Neural progenitor cell (in vitro differentiated cells): ENCODE data around the gene ACOT13. TPM values are rescaled to one million over a fixed set of nuclear protein-coding genes. Genes with fewer than 3 reads are reported as not detected.
"Not testable (repeated sequence)": the region's sequence is repeated elsewhere in the genome, so short reads cannot be mapped to it uniquely, and the experiment has no call there.

Experiments used
- DNase-seq: peaks from one replicate; pipeline ENCODE4 v3.0.0-alpha.2; 2016; ENCODE audit warnings: low spot score
- H2AFZ ChIP-seq: fragments of 200-600 bp; sonication (generic); replicated peaks from 2 replicates; pipeline ENCODE4 v1.6.1; 2016; ENCODE audit warnings: antibody characterized with exemption
- H3F3A ChIP-seq: fragments of 200-600 bp; sonication (generic); 2 replicates; pipeline ENCODE4 v1.6.1; 2016; ENCODE audit warnings: antibody characterized with exemption, low read depth
- H3K27ac ChIP-seq: fragments of 200-600 bp; sonication (generic); 2 replicates; pipeline ENCODE4 v1.5.1; 2016; ENCODE audit warnings: mild to moderate bottlenecking
- H3K27me3 ChIP-seq: fragments of 200-600 bp; sonication (generic); 2 replicates; pipeline ENCODE4 v1.6.1; 2016; ENCODE audit warnings: mild to moderate bottlenecking, moderate library complexity
- H3K36me3 ChIP-seq: fragments of 200-600 bp; sonication (generic); 2 replicates; pipeline ENCODE4 v1.5.1; 2016
- H3K4me1 ChIP-seq: fragments of 200-600 bp; sonication (generic); 2 replicates; pipeline ENCODE4 v1.6.1; 2016; ENCODE audit warnings: mixed run types
- H3K4me2 ChIP-seq: fragments of 200-600 bp; sonication (generic); 2 replicates; pipeline ENCODE4 v1.6.1; 2016
- H3K4me3 ChIP-seq: fragments of 200-600 bp; sonication (generic); 2 replicates; pipeline ENCODE4 v1.5.1; 2016
- H3K79me2 ChIP-seq: fragments of 200-600 bp; sonication (generic); 2 replicates; pipeline ENCODE4 v1.6.1; 2016; ENCODE audit warnings: low read depth
- H3K9ac ChIP-seq: fragments of 200-600 bp; sonication (generic); 2 replicates; pipeline ENCODE4 v1.6.1; 2016
- H3K9me3 ChIP-seq: fragments of 200-600 bp; sonication (generic); 2 replicates; pipeline ENCODE4 v1.5.1; 2016; ENCODE audit warnings: low read depth
- H4K20me1 ChIP-seq: fragments of 200-600 bp; sonication (generic); 2 replicates; pipeline ENCODE4 v1.6.1; 2016; ENCODE audit warnings: low read depth
- H3K27ac Mint-ChIP-seq: 3 replicates; pipeline ENCODE4 v1.8.0; 2021; ENCODE audit warnings: mixed read lengths
- H3K27me3 Mint-ChIP-seq: 2 replicates; pipeline ENCODE4 v1.8.0; 2022; ENCODE audit warnings: low read depth, mild to moderate bottlenecking, inconsistent platforms, moderate library complexity, mixed read lengths; ENCODE audit not compliant: insufficient read depth
- H3K36me3 Mint-ChIP-seq: 3 replicates; pipeline ENCODE4 v1.8.0; 2021; ENCODE audit warnings: mixed read lengths
- H3K4me1 Mint-ChIP-seq: 3 replicates; pipeline ENCODE4 v1.8.0; 2021; ENCODE audit warnings: mixed read lengths
- H3K4me3 Mint-ChIP-seq: 3 replicates; pipeline ENCODE4 v1.8.0; 2021; ENCODE audit warnings: mild to moderate bottlenecking, moderate library complexity, mixed read lengths
- H3K9me3 Mint-ChIP-seq: 3 replicates; pipeline ENCODE4 v1.8.0; 2020; ENCODE audit warnings: mixed read lengths
- CTCF ChIP-seq: fragments of 200-600 bp; sonication (generic); IDR thresholded peaks from 2 replicates; pipeline ENCODE4 v1.5.1; 2017; ENCODE audit warnings: antibody characterized with exemption, mild to moderate bottlenecking
- EZH2 ChIP-seq: fragments of 200-600 bp; sonication (generic); IDR thresholded peaks from 2 replicates; pipeline ENCODE4 v1.6.1; 2017; ENCODE audit warnings: antibody characterized with exemption, mild to moderate bottlenecking, moderate library complexity
- EZH2phosphoT487 ChIP-seq: fragments of 200-600 bp; sonication (generic); IDR thresholded peaks from 2 replicates; pipeline ENCODE4 v1.6.1; 2017; ENCODE audit warnings: antibody characterized with exemption
- total RNA-seq: library from RNA; depleted of rRNA; stranded (reverse); fragments of >200 nt; gene quantifications from 2 replicates; pipeline ENCODE4 v1.2.3, GENCODE V29; 2015; ENCODE audit warnings: low replicate concordance

ACOT13 gene
- total RNA-seq, 1 donor from 2014 or later, result 12.0 TPM

DNA sequence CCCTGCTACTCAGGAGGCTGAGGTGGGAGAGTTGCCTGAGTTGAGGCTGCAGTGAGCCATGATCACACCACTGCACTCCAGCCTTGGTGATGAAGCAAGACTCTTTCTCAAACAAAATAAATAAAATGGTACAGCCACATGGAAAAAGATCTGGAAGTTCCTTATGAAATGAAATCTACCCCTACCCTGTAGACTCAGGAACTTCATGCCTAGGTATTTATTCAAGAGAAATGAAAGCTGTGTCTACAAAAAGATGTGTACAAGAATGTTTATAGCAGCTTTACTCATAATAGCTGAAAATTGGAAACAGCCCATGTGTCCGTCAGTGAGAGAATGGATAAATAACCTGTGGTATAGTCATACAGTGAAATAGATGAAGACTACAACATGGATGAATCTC, 67.3 kb downstream of the ACOT13 start:
- peaks cover 4% of the 10 kb centered on the region for H3K36me3 Mint-ChIP-seq
- H3K36me3 ChIP-seq, result no peaks in the 10 kb centered on the region
- DNase-seq, result no peak
- H3K9ac ChIP-seq, result no peak overlapping the region
- no peaks in the 10 kb centered on the region for H3K4me1 Mint-ChIP-seq
- no peak overlapping the region for H3K27ac Mint-ChIP-seq
- no peaks in the 10 kb centered on the region for H3K79me2 ChIP-seq
- no peak overlapping the region for H2AFZ ChIP-seq
- H3K4me2 ChIP-seq, result no peak overlapping the region
- no peak for TF ChIP-seq EZH2phosphoT487
- TF ChIP-seq CTCF, result no peak
- TF ChIP-seq EZH2, result no peak
- H3K27me3 ChIP-seq, result no peaks in the 10 kb centered on the region
- H3K4me1 ChIP-seq, result no peaks in the 10 kb centered on the region
- H3K4me3 Mint-ChIP-seq, result no peak overlapping the region
- no peak overlapping the region for H3K27ac ChIP-seq
- H3K27me3 Mint-ChIP-seq, result peaks cover 3% of the 10 kb centered on the region
- peaks cover 26% of the 10 kb centered on the region for H3K9me3 Mint-ChIP-seq
- H3K4me3 ChIP-seq, result no peak overlapping the region
- H3F3A ChIP-seq, result no peaks in the 10 kb centered on the region
- H3K9me3 ChIP-seq, result peaks cover 9% of the 10 kb centered on the region
- no peaks in the 10 kb centered on the region for H4K20me1 ChIP-seq

DNA sequence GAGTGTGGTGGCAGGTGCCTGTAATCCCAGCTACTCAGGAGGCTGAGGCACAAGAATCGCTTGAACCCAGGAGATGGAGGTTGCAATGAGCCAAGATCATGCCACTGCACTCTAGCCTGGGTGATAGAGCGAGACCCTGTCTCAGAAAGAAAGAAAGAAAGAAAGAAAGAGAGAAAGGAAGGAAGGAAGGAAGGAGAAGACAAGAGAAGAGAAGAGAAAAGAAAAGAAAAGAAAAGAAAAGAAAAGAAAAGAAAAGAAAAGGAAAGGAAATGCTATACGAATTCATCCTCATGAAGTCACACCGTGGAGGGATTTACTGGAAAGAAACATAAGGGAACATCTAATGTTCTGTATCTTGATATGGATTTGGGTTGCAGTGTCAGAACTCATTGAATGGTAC, 67.8 kb downstream of the ACOT13 start:
- not testable (repeated sequence) for H4K20me1 ChIP-seq, H3K27ac ChIP-seq, H3K27me3 Mint-ChIP-seq, H3K27me3 ChIP-seq, H3K36me3 Mint-ChIP-seq, H3K9me3 ChIP-seq, H3K27ac Mint-ChIP-seq, H3K36me3 ChIP-seq, DNase-seq, H3K4me1 ChIP-seq, H3K4me3 Mint-ChIP-seq, H3K4me1 Mint-ChIP-seq, H2AFZ ChIP-seq, H3K4me3 ChIP-seq, H3K4me2 ChIP-seq, H3K79me2 ChIP-seq, H3F3A ChIP-seq, H3K9ac ChIP-seq
- peaks cover 23% of the 10 kb centered on the region for H3K9me3 Mint-ChIP-seq

DNA sequence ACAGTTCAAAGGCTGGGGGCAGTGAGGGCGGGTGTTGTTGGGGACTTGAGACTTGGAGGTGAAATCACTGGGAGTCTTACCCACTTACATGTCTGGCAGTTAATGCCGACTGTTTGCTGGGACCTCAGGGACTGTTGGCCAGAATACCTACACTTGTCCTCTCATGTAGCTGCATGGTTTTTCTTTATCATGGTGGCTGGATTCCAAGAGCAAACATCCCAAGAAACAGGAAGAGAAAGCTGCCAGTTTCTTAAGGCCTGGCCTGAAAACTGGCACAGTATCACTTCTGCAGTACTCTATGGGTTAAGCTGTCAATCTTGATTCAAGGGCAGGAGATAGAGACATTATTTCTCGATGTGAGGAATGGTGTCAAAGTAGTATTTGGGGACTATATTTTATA, 71.9 kb downstream of the ACOT13 start:
- no peak overlapping the region for H3K27ac Mint-ChIP-seq

GRCh38 chr6:24740861-24741260, 74.0 kb downstream of the ACOT13 start:
- H3F3A ChIP-seq, result no peaks in the 10 kb centered on the region
- H3K79me2 ChIP-seq, result no peaks in the 10 kb centered on the region
- no peak overlapping the region for H2AFZ ChIP-seq
- H3K9ac ChIP-seq, result no peak overlapping the region
- H4K20me1 ChIP-seq, result no peaks in the 10 kb centered on the region
- H3K27ac Mint-ChIP-seq, result no peak overlapping the region
- no peaks in the 10 kb centered on the region for H3K36me3 ChIP-seq
- H3K4me1 Mint-ChIP-seq, result no peaks in the 10 kb centered on the region
- H3K36me3 Mint-ChIP-seq, result no peaks in the 10 kb centered on the region
- no peaks in the 10 kb centered on the region for H3K4me1 ChIP-seq
- no peak overlapping the region for H3K27ac ChIP-seq
- no peaks in the 10 kb centered on the region for H3K27me3 ChIP-seq
- no peak for DNase-seq
- H3K4me3 ChIP-seq, result no peak overlapping the region
- no peak for TF ChIP-seq EZH2phosphoT487
- TF ChIP-seq EZH2, result no peak
- no peak for TF ChIP-seq CTCF
- H3K9me3 ChIP-seq, result no peaks in the 10 kb centered on the region
- H3K9me3 Mint-ChIP-seq, result peaks cover 2% of the 10 kb centered on the region
- H3K4me2 ChIP-seq, result no peak overlapping the region
- no peak overlapping the region for H3K4me3 Mint-ChIP-seq
- no peaks in the 10 kb centered on the region for H3K27me3 Mint-ChIP-seq

More for the DNA sequence above, 71.9 kb downstream of the ACOT13 start:
- H3K4me1 ChIP-seq, result no peaks in the 10 kb centered on the region
- H3K27me3 ChIP-seq, result no peaks in the 10 kb centered on the region
- H3K27ac ChIP-seq, result no peak overlapping the region
- Mint-ChIP-seq H3K9me3 (no peaks in the 10 kb centered on the region), H3K36me3 (no peaks in the 10 kb centered on the region), H3K4me1 (no peaks in the 10 kb centered on the region), H3K27me3 (peaks cover under 1% of the 10 kb centered on the region), H3K4me3 (no peak overlapping the region)
- DNase-seq, result no peak
- no peaks in the 10 kb centered on the region for H3F3A ChIP-seq
- H4K20me1 ChIP-seq, result no peaks in the 10 kb centered on the region
- H3K9ac ChIP-seq, result no peak overlapping the region
- no peak overlapping the region for H3K4me3 ChIP-seq
- no peak overlapping the region for H2AFZ ChIP-seq
- TF ChIP-seq EZH2 (no peak), CTCF (no peak)
- no peaks in the 10 kb centered on the region for H3K36me3 ChIP-seq
- no peaks in the 10 kb centered on the region for H3K79me2 ChIP-seq
- no peaks in the 10 kb centered on the region for H3K9me3 ChIP-seq
- no peak overlapping the region for H3K4me2 ChIP-seq
